NCI-H82 treated with DMSO at 0.1 percent for 48 hours (cell line): ENCODE data around the gene UIMC1.
"Not testable (repeated sequence)": the region's sequence is repeated elsewhere in the genome, so short reads cannot be mapped to it uniquely, and the experiment has no call there.

Source experiments
- DNase-seq: peaks from one replicate; lab custom pipeline; 2025; ENCODE audit not compliant: unreplicated experiment; lab: John Stamatoyannopoulos, UW

Gene UIMC1

DNA sequence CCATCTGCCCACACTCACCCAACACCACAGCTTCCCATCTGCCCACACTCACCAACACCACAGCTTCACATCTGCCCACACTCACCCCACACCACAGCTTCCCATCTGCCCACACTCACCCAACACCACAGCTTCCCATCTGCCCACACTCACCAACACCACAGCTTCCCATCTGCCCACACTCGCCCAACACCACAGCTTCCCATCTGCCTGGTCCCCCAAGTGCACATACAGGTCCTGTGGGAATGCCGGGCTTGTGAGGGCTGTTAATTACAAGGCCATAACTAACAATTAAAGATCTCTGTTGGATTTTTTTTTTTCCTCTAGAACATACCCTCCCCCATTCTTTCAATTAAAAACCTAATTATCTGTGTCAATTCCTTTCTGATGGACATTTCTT, 133.6 kb downstream of the UIMC1 start:
- not testable (repeated sequence) for DNase-seq

DNA sequence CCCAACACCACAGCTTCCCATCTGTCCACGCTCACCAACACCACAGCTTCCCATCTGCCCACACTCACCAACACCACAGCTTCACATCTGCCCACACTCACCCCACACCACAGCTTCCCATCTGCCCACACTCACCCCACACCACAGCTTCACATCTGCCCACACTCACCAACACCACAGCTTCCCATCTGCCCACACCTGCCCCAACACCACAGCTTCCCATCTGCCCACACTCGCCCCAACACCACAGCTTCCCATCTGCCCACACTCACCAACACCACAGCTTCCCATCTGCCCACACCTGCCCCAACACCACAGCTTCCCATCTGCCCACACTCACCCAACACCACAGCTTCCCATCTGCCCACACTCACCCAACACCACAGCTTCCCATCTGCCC, 134.0 kb downstream of the UIMC1 start:
- not testable (repeated sequence) for DNase-seq

DNA sequence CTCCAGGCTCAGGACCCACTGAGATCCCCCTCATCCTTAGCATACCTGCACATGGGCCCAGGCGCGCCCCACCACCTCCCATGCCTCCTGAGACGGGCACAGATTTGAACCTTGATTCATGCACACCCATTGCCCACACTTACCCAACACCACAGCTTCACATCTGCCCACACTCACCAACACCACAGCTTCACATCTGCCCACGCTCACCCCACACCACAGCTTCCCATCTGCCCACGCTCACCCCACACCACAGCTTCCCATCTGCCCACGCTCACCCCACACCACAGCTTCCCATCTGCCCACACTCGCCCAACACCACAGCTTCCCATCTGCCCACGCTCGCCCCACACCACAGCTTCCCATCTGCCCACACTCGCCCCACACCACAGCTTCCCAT, 135.9 kb downstream of the UIMC1 start:
- not testable (repeated sequence) for DNase-seq

DNA sequence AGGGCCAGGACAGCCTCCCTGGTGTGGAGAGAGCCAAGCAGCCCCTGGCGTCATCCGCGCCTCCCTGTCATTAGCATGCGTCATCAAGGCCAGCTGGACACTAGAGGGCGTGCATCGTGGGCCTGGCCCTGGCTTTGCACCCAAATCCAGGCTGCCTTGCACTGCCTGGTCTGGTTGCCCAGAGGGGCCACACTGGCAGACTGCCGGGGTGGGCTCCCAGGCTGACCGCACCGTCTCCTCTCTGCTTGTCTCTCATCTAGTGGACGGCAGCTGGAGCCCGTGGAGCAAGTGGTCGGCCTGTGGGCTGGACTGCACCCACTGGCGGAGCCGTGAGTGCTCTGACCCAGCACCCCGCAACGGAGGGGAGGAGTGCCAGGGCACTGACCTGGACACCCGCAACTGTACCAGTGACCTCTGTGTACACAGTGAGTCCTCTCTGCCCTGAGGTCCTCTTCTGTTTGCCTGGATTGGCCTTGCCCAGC, 136.4 kb downstream of the UIMC1 start:
- no peak for DNase-seq

DNA sequence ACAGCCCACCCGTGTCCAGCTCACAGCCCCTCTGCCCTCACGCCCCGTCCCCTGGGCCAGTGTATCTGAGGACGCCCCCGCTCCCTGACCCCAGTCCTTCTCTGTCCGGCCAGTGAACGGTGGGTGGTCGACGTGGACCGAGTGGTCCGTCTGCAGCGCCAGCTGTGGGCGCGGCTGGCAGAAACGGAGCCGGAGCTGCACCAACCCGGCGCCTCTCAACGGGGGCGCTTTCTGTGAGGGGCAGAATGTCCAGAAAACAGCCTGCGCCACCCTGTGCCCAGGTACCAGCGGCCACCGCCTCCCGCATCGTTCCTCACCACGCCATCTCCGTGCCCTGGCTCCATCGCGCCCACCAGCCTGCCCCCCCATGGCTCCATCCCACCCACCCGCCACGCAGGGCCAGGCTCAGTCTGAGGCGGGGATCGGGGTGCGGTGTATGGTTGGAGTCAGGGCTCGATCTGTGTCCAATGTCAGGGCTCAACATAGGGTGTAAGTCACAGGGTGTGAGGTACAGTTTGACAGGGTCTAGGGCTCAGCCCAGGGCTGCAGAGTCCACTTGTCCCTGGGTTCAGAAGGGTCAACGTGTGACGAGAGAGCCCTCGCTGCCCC, 137.0 kb downstream of the UIMC1 start:
- DNase-seq = no peak

DNA sequence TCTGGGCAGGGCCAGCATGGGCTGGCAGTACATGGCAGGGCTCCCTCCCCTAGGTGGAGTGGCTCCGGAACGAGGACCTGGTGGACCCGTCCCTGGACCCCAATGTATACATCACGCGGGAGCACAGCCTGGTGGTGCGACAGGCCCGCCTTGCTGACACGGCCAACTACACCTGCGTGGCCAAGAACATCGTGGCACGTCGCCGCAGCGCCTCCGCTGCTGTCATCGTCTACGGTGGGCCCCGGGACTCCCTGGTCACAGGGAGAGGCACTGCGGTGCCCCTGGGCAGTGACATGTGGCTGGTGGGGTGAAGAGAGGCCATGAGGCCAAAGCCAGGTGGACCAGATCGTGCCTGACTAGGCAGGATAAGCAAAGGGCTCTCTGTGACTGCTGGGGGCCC, 137.8 kb downstream of the UIMC1 start:
- DNase-seq = no peak

DNA sequence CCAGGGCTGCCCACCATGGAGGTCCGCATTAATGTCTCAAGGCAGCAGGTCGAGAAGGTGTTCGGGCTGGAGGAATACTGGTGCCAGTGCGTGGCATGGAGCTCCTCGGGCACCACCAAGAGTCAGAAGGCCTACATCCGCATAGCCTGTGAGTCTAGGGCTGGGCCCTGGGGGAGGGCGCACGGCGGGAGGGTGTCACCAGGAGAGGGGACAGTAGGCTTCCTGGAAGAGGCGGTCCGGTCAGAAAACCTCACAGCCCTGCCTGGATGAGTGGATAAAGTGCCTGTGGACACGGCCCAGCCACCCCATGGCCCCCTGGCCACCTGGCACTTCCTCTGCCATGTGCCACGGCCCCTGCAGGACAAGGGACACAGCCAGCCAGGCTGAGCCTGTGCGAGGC, 138.5 kb downstream of the UIMC1 start:
- DNase-seq = no peak

DNA sequence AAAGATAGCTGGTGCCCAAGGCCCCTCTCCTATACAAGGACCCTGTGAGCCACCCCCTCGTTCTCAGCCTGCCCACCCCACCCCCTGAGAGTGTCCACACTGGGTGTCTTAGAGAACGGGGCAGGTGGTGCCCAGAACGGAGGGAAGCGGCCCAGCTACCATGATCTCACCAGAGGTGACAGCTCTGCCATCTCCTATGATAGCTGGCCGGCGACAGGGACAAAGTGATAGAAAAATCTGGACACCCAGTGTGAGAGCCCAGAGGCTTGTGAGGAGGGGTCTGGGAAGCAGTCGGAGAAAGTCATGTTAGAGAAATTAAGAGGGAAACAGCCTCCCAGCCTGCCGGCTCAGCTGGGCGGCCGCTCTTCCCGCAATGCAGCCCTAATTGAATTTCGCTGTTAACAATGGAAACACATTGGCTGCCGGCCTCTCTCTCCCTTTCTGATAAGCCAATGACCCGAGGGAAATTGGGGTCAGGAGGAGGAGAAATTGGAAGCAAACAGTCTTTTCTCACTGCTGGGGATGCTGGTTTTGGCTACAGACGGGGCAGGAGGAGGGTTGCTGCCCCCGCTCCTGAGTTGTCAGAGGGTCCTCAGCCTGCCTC, 139.8 kb downstream of the UIMC1 start:
- DNase-seq = no peak

DNA sequence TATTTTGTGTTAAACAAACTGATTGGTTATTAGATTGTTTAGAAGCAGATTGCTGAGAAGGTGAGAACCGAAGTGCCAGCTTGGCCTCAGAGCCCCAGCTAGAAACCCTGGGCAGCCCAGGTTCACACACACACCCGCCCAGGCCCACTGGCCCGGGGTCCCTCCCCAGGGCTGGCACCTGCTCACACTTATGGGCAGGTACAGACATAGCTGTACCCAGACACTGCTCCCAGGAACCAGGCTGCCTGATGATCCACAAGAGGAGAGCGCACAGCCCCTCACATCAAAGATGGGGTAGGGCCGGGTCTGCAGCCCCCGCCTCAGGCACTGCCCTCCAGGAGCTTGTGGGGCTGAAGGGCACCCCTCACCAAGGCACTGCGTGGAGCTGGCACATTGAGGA, 140.6 kb downstream of the UIMC1 start:
- no peak for DNase-seq

DNA sequence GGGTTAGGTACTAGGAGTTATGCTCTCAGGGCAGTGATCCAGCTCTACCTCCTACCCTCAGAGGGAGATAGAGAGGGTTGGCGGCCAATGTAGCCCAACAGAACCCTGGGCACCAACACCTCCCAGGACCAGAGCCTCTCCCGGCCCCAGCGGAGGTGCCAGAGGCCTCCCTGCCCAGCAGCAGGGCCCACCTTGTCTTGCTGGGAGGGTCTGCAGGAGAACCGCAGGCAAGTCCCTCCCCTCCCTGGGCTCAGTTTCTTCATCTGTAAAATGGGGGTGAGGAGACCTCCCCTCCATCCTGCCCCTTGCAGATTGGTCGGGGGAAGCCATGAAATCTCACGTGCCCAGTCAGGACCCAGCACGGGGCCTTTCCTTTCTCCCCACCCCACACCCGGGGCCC, 141.8 kb downstream of the UIMC1 start:
- no peak for DNase-seq

DNA sequence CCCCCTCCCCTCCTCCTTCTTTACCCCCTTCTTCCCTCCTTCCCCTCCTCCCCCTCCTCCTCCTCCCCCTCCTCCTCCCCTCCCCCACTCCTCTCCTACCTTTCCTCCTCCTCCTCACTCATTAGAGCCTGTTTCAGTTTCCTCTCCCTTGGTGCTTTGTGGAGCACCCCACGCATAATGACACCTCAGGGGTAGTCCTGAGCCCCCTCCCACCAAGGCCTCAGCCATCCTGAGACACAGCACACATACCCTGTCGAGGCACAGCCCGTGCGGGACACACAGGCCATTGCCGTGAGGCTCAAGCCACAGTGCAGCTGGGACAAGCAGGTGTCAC, 142.8 kb downstream of the UIMC1 start:
- DNase-seq = no peak

DNA sequence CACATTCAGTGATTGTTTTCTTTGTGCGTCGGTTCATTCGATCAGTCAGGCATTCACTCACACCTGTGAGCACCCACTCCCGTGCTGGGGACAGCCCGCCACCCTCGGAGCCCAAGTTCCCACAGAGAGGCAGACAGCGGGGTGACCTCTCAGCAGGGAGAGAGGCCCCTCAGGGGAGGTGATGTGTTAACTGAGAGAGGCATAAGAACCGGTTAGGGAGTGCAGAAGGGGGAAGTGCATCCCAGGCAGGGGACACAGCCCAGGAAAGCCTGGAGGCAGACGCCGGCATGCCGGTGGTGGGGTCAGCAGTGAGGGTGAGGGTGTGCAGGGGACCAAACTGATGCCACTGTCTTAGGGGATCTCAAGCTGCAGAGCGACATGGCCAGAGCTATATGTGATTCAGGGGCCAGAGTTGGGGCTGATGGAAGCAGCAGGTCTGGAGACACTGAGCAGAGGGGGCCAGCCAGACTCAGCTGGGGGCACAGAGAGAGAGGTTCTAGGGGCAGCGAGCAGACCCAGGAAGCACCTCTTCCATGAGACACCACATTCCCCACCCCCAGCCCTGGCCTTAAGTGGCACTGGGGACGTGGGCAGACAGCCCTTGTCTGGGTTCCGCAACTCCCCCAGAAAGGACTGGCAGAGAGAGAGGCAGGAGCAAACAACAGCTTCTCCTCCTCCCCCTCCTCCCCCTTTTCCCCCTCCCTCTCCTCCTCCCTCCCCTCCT, 143.4 kb downstream of the UIMC1 start:
- no peak for DNase-seq

DNA sequence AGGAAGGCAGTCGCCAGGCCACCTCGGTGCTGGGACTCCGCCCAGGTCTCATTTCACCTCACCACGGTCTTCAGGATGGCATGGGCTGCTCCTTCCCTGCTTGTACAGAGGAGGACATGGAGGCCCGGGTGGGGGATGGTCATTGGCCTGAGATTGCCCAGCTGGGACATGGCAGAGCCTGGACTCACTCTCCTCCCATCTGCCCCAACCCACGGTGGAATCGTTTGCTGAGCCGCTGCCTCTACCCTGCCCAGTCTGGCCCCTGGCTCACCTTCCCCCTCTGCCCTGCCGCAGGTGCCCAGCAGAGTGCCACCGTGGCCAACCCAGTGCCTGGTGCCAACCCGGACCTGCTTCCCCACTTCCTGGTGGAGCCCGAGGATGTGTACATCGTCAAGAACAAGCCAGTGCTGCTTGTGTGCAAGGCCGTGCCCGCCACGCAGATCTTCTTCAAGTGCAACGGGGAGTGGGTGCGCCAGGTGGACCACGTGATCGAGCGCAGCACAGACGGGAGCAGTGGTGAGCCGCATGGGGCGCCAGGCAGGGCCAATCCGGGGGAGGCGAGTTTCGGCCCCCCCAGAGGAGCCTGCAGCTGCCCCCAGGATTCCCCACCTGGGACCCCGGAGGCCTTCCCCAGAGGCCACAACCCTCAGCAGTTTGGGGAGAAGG, 144.1 kb downstream of the UIMC1 start:
- DNase-seq = no peak

DNA sequence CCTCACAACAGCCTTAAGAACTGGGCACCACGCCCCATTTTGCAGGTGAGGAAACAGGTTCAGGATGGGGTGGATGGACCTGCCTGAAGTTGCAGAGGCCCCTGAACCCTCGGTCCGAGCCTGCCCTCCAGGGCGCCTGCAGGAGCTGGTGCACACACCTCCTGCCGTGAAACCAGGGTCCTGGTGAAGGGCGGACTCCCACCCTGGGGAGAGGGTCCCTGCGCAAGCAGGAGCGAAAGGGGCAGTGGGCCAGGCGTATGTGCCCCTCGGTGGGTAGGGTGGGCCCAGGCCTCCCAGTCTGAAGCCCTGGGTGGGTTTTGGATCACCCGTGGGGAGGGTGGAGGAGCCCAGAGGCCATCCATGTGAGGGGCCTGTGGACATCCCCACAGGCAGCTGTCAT, 145.3 kb downstream of the UIMC1 start:
- DNase-seq = no peak

DNA sequence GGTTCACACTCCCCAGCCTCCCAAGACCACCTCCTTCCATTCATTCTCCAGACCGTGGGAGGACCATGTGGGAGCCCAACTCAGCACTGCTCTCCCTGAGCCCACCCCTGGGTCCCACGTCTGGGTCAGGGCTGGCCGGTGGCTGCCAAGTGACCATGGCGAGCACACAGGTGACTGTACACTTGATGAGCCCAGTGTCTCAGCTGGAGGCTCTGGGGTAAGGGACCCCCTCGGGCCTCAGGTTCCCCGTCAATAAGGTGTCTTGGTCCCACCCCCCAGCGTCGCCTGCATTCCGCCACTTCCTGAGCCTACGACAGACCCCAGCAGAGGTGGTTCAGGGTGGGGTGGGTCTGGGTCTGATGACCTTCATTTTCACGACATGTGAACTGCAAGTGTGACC, 146.2 kb downstream of the UIMC1 start:
- DNase-seq = no peak

DNA sequence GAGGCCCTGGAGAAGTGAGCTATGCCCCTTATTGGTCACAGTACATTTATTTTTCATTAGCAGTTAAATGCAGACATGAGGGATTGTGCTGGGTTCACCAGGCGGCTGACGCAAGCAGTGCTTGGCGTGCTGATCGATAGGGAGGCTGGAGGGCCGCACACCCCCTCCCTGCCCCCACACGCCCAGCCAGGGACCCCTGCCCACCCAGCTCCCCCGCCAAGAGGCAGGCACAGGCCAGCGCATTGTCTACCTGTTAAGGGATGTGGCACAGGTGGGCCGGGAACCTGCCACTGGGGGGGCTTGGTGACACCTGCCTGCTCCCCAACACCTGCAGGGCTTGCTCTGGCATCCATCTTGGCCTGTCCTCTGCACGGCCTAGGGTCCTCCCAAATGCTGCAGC, 146.7 kb downstream of the UIMC1 start:
- no peak for DNase-seq

DNA sequence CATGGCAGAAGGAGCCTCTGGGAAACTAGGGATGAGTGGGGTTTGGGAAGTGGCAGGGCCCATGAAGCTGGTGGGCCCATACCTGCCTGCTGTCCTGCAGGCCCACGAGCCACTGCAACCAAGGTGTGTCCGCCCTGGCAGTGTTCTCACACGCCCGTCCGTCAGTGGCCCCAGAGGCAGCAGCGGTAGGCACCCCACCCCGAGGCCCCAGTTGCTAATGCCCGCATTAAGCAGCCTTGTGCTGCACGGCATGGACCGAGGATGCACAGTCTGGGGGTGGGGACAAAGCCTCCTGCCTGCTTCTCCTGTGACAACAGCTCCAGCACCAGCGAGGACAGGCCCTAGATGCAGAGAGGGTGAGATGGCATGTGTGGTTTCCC, 148.7 kb downstream of the UIMC1 start:
- no peak for DNase-seq

DNA sequence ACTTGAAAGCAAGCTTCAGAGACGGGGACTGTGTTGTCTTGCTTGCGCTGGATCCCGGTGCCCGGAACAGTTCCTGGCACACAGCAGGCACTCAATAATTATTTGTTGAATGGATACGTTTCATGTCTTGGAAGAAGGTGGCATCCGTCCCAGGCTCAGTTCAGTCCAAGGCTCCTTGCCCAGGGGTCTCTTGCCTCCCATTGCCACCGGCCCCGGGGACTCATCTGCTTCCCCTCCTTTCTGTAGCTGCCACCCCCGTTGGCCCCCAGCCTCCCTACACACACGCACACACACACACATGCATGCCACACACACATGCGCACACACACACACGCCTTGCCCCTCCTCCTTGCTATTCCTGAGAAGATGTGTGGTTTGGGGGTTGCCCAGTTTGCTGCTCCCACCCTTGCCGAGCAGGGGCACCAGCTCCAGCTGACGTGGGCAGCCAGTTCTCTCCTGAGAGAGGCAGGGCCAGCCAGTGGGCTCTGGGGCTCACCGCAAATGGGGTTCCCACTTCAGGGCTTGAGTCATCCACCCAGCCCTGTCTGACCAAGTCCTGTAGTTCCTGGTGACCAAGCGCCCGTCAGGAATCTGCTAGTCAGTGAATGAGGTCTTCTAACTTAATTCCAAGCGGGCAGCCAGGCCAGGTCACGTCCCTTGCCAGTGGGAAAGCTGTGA, 149.2 kb downstream of the UIMC1 start:
- DNase-seq = no peak

DNA sequence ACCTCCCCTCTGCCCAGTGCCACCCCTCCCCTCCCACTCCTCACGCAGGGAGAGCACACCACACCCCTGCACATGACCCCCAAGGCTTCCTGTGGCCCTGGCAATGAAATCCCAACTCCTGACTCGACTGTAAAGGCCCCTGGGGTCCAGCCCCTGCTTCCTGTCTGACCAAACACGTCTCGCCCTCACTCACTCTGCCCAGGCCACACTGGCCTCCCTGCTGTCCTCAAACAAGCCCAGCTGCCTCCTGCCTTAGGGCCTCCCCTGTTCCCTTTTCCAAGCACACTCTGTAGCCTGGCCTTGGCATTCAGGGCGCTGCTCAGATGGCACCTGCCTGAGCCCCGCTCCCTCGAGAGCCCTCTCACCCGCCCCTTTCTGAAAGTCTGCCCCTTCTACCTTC, 149.8 kb downstream of the UIMC1 start:
- DNase-seq = no peak

DNA sequence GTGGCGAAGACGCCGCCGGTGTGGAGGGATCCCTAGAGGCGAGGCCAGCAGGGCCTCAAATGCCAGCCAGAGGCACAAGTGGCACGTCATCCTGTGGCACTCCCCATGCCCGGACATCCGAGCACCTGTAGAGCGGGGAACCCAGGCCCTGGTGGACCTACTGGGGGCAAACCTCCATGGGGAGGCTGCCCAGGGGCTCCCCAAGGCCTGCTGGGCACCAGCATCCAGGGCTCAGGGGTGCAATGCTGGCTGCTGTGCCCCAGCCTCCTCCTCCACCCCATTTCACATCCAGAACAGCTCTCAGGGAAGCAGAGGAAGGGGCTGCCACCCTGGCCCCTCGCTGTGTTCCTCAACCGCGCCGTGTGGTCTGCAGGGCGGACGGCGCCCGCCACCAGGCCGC, 151.0 kb downstream of the UIMC1 start:
- DNase-seq = no peak
